Ishikawa (cell line): ENCODE measurements around the gene PGAP3.
A peak's percentile ranks its signal among the peaks of the same experiment; 100 is the strongest.

ENCODE experiments used
- CEBPB ChIP-seq: IDR thresholded peaks from 2 replicates; pipeline ENCODE4 v1.6.1; 2012
- CREB1 ChIP-seq: IDR thresholded peaks from 2 replicates; pipeline ENCODE4 v1.6.1; 2012; ENCODE audit warnings: low read depth
- EGR1 ChIP-seq: IDR thresholded peaks from 2 replicates; pipeline ENCODE4 v1.6.1; 2012
- EP300 ChIP-seq: IDR thresholded peaks from 2 replicates; pipeline ENCODE4 v1.6.1; 2012; ENCODE audit warnings: borderline replicate concordance
- FOXM1 ChIP-seq: IDR thresholded peaks from 2 replicates; pipeline ENCODE4 v1.6.1; 2012; ENCODE audit warnings: low read depth, borderline replicate concordance
- NFIC ChIP-seq: IDR thresholded peaks from 2 replicates; pipeline ENCODE4 v1.6.1; 2012
- RAD21 ChIP-seq: IDR thresholded peaks from 2 replicates; pipeline ENCODE4 v1.6.1; 2012; ENCODE audit warnings: low read depth
- REST ChIP-seq: IDR thresholded peaks from 2 replicates; pipeline ENCODE4 v1.6.1; 2012; ENCODE audit warnings: low read depth, mild to moderate bottlenecking
- TAF1 ChIP-seq: IDR thresholded peaks from 2 replicates; pipeline ENCODE4 v1.6.1; 2012; ENCODE audit warnings: low read depth, mild to moderate bottlenecking
- TCF12 ChIP-seq: IDR thresholded peaks from 2 replicates; pipeline ENCODE4 v1.6.1; 2012; ENCODE audit warnings: low read depth
- TEAD4 ChIP-seq: IDR thresholded peaks from 2 replicates; pipeline ENCODE4 v1.6.1; 2012
- USF1 ChIP-seq: IDR thresholded peaks from 2 replicates; pipeline ENCODE4 v1.6.1; 2012
- YY1 ChIP-seq: IDR thresholded peaks from 2 replicates; pipeline ENCODE4 v1.6.1; 2012; ENCODE audit warnings: low read depth
- ZBTB7A ChIP-seq: IDR thresholded peaks from 2 replicates; pipeline ENCODE4 v1.6.1; 2012; ENCODE audit warnings: low read depth
- TF ChIP-seq, protein P1 (sequence below): IDR thresholded peaks from 2 replicates; pipeline ENCODE4 v1.6.1; 2012

PGAP3 gene

GRCh38 chr17:39639043-39639442 is 48.8 kb downstream of the PGAP3 start:
- TF ChIP-seq NFIC: 0 out of 2 replicates have a peak, but pooled peaks have one; percentile 18
- no peak for TF ChIP-seq EGR1

- TF ChIP-seq REST (no peak), FOXM1 (no peak), NFIC (no peak), TEAD4 (no peak), RAD21 (no peak), TAF1 (no peak), USF1 (no peak), ZBTB7A (no peak), CREB1 (no peak), EGR1 (no peak), YY1 (no peak), TCF12 (no peak), EP300 (no peak), CEBPB (no peak)
- TF ChIP-seq, protein P1, sequence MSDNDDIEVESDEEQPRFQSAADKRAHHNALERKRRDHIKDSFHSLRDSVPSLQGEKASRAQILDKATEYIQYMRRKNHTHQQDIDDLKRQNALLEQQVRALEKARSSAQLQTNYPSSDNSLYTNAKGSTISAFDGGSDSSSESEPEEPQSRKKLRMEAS: no peak
Measured at GRCh38 chr17:39638317-39638716, 49.5 kb downstream of the PGAP3 start.

DNA sequence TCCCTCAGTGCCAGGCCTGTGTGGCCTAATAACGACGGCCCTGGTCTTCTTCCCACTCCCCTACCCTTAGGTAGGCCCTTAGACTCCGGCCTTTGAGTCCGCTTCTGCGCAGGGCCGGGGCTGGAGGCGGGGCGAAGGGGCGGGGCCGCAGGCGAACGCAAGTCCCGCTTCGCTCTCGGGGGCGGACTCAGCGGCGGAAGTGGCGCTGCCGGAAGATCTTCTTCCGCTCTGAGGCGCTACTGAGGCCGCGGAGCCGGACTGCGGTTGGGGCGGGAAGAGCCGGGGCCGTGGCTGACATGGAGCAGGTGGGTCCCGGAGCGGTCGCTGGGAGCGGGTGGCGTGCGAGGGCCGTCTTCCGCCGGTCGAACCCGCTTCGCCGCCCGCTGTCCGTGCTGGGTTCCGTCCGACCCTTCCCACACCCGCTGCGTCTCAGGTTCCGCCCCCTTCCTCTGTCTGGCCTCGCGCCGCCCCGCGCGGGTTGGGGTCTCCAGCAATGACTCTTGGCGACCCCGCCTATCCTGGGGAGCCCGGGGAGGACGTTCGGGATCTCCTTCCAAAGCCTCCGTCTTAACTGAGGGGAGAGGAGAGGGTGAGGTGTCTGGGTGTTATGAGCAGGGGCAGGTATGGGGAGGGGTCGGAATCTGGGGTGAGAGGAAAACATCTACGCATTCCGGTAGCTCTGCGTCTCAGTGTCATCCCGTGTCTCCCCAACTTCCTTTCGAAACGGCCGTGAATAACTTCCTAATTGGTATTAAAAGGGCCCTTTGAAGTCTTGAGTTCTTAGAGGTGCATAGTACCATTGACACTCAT is 50.7 kb downstream of the PGAP3 start, which contains the start of gene STARD3:
STARD3 (plus strand) TSS at position 218 of the 810 bp plus-strand sequence. CDS start 16,388 bp downstream, outside the sequence.
- TF ChIP-seq USF1 (peak; percentile 33; the same call in 1 of the 2 replicates), TEAD4 (no peak), EGR1 (no peak), CEBPB (no peak), YY1 (no peak; the same call in 1 of the 2 replicates), REST (no peak), FOXM1 (no peak), TCF12 (no peak; the same call in 1 of the 2 replicates), RAD21 (no peak), NFIC (no peak), ZBTB7A (peak; percentile 93), EP300 (no peak), TAF1 (peak; percentile 68), CREB1 (no peak)
- TF ChIP-seq, protein P1: peak; percentile 64

DNA sequence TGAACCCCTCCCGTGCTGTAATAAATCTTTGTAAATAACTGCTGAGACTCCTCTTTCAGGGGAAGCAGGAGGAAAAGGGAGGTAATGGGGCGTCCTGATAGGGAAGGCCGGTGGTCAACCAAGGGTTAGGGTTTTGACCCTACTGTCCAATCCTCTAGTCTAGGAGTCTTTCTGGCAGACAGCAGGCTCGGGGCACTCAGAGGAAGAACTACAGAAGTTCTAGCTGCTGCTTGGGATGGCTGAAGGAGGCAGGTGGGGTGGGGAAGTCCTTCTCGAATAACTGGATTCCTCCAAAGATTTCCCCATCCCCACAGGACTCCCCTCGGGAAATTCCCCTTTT is 51.3 kb downstream of the PGAP3 start:
- TF ChIP-seq EP300: no peak
- no peak for TF ChIP-seq CREB1
- TF ChIP-seq NFIC: no peak

DNA sequence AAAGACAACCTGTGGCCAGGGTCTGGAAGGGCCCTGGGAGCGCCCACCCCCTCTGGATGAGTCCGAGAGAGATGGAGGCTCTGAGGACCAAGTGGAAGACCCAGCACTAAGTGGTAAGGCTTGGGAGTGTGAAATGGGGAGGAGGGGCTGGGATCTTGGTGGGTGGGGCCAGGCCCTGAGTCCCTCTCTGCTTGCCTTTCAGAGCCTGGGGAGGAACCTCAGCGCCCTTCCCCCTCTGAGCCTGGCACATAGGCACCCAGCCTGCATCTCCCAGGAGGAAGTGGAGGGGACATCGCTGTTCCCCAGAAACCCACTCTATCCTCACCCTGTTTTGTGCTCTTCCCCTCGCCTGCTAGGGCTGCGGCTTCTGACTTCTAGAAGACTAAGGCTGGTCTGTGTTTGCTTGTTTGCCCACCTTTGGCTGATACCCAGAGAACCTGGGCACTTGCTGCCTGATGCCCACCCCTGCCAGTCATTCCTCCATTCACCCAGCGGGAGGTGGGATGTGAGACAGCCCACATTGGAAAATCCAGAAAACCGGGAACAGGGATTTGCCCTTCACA is 52.2 kb downstream of the PGAP3 start:
- TF ChIP-seq EP300 (no peak), TCF12 (no peak), CEBPB (no peak), USF1 (no peak), TEAD4 (no peak), EGR1 (no peak), YY1 (no peak), CREB1 (no peak), FOXM1 (no peak), TAF1 (no peak), ZBTB7A (no peak), NFIC (no peak), RAD21 (no peak), REST (no peak)
- TF ChIP-seq, protein P1: no peak
